ENCODE results near the gene UBE2H. TPM values are rescaled to one million over a fixed set of nuclear protein-coding genes. Genes with fewer than 3 reads are reported as not detected.

Gene UBE2H
- total and polyA plus RNA-seq, 9 donors, result 48.9 to 96.3 (median 84.4) TPM

DNA sequence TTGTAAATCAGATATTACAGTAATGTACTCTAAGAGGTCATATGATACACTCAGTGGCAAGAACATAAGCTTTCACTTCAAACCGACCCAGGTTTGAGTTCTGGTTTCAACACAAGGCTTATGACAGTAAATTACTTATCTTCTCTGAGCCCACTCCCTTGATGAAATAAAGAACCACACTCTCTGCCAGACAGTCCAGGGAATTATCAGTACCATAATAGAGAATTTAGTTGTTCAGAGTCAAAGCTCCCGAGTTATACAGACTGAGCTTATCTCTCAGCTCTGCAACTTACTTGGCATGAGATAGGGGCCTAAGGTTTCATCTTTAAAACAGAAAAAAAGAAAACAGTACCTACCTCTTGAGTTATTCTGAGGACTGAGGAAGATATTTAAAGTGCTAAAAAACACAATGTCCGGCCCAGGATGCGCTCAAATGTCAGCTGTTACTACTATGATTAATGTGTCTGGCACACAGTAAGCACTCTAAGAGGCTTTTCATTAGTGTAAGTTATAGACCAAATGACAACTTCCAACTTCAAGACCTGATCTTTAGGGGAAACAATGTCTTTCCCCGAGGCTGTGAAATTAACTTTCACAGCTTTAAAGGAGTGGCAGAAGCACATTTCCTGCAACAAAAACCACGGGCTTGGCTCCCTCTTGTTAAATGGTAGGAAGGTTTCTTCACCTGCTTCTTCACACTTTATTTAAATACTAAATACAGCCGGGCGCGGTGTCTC lies 38.1 kb downstream of the UBE2H start:
- Histone ChIP-seq H3K4me3 (ENCODE audit: low read length) (no peak overlapping the region), H3K4me1 (ENCODE audit: control insufficient read depth, insufficient read depth, low read length) (peaks cover 2% of the 10 kb centered on the region), H3K27me3 (ENCODE audit: control insufficient read depth, insufficient read depth, low read length) (no peaks in the 10 kb centered on the region), H3K9me3 (replicated peaks; ENCODE audit: control insufficient read depth, low read depth, low read length) (no peaks in the 10 kb centered on the region), H3K27ac (ENCODE audit: low read length) (no peak overlapping the region), H3K36me3 (ENCODE audit: control insufficient read depth, insufficient read depth, low read length) (peaks cover 17% of the 10 kb centered on the region)
- DNase-seq, result no peak
- no CpG with 5 or more reads among the region's 9 CpGs for WGBS (ENCODE audit: insufficient coverage)

DNA sequence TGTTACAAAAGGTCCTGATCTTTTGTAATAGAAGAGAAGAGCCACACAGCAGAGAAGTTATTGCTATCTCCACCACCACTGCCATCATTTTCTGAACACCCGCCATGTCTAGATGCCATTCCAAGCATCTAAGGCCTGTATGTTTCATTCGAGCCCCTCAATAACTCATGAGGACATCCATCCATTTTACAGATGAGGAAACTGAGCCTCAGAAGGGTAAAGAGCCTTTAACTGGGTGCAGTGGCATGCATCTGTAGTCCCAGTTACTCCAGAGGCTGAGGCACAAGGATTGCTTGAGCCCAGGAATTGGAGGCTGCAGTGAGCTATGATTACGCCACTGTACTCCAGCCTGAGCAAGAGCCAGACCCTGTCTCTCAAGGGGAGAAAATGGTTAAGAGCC lies 39.3 kb downstream of the UBE2H start:
- WGBS (ENCODE audit: insufficient coverage), result 100% methylated on average over 1 of the region's 3 CpGs
- H3K36me3 ChIP-seq (ENCODE audit: control insufficient read depth, insufficient read depth, low read length), result peaks cover 12% of the 10 kb centered on the region
- no peaks in the 10 kb centered on the region for H3K9me3 ChIP-seq (replicated peaks; ENCODE audit: control insufficient read depth, low read depth, low read length)
- no peak overlapping the region for H3K4me3 ChIP-seq (ENCODE audit: low read length)
- H3K27ac ChIP-seq (ENCODE audit: low read length), result no peak overlapping the region
- H3K27me3 ChIP-seq (ENCODE audit: control insufficient read depth, insufficient read depth, low read length), result no peaks in the 10 kb centered on the region
- H3K4me1 ChIP-seq (ENCODE audit: control insufficient read depth, insufficient read depth, low read length), result peaks cover 2% of the 10 kb centered on the region
- DNase-seq, result no peak

DNA sequence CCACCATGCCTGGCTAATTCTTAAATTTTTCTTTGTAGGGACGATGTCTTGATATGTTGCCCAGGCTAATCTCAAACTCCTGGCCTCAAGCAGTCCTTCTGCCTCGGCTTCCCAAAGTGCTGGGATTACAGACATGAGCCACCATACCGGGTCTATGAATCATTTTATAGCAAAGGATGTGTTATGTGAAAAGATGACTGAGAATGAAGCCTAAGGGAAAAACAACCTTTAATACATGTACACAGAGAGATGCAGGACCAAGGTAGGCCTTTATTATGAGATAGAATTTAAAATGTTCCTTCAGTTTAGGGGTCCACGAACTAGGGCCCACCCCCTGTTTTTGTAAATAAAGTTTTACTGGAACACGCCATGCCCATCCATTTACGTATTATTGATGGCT lies 41.0 kb downstream of the UBE2H start:
- H3K27ac ChIP-seq (ENCODE audit: low read length), result no peak overlapping the region
- H3K36me3 ChIP-seq (ENCODE audit: control insufficient read depth, insufficient read depth, low read length), result peaks cover 12% of the 10 kb centered on the region
- H3K4me3 ChIP-seq (ENCODE audit: low read length), result no peak overlapping the region
- no peak for DNase-seq
- no peaks in the 10 kb centered on the region for H3K27me3 ChIP-seq (ENCODE audit: control insufficient read depth, insufficient read depth, low read length)
- H3K9me3 ChIP-seq (replicated peaks; ENCODE audit: control insufficient read depth, low read depth, low read length), result no peaks in the 10 kb centered on the region
- WGBS (ENCODE audit: insufficient coverage), result 100% methylated on average over 1 of the region's 6 CpGs
- H3K4me1 ChIP-seq (ENCODE audit: control insufficient read depth, insufficient read depth, low read length), result peaks cover 4% of the 10 kb centered on the region

GRCh38 chr7:129909669-129910068 lies 43.1 kb downstream of the UBE2H start:
- Histone ChIP-seq H3K36me3 (ENCODE audit: control insufficient read depth, insufficient read depth, low read length) (peaks cover 17% of the 10 kb centered on the region), H3K4me3 (ENCODE audit: low read length) (no peak overlapping the region), H3K9me3 (replicated peaks; ENCODE audit: control insufficient read depth, low read depth, low read length) (no peaks in the 10 kb centered on the region), H3K27ac (ENCODE audit: low read length) (no peak overlapping the region), H3K27me3 (ENCODE audit: control insufficient read depth, insufficient read depth, low read length) (no peaks in the 10 kb centered on the region), H3K4me1 (ENCODE audit: control insufficient read depth, insufficient read depth, low read length) (peaks cover 4% of the 10 kb centered on the region)
- 89% methylated on average over 2 of the region's 4 CpGs for WGBS (ENCODE audit: insufficient coverage)
- no peak for DNase-seq

DNA sequence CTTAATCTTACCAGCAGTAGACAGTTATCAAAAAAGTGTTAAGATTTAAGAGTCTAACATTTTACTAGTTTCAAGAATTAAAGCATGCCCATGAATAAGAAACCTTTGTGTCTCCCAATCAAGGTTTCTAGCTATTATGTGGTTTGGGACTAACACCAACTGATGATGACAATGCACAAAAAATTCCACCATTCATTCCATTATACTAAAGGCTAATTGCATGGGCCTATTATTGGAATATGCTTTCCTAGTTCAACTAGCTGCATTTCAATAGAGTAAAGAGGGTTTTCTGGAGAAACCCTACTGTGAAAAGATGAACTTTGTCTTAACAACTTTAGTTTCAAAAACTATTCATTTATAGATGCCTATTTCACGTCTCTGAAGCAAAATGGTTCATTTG lies 44.6 kb downstream of the UBE2H start:
- H3K4me3 ChIP-seq (ENCODE audit: low read length), result no peak overlapping the region
- no CpG with 5 or more reads among the region's 1 CpG for WGBS (ENCODE audit: insufficient coverage)
- no peaks in the 10 kb centered on the region for H3K27me3 ChIP-seq (ENCODE audit: control insufficient read depth, insufficient read depth, low read length)
- peaks cover 4% of the 10 kb centered on the region for H3K4me1 ChIP-seq (ENCODE audit: control insufficient read depth, insufficient read depth, low read length)
- peaks cover 23% of the 10 kb centered on the region for H3K36me3 ChIP-seq (ENCODE audit: control insufficient read depth, insufficient read depth, low read length)
- H3K9me3 ChIP-seq (replicated peaks; ENCODE audit: control insufficient read depth, low read depth, low read length), result no peaks in the 10 kb centered on the region
- no peak for DNase-seq
- H3K27ac ChIP-seq (ENCODE audit: low read length), result no peak overlapping the region

DNA sequence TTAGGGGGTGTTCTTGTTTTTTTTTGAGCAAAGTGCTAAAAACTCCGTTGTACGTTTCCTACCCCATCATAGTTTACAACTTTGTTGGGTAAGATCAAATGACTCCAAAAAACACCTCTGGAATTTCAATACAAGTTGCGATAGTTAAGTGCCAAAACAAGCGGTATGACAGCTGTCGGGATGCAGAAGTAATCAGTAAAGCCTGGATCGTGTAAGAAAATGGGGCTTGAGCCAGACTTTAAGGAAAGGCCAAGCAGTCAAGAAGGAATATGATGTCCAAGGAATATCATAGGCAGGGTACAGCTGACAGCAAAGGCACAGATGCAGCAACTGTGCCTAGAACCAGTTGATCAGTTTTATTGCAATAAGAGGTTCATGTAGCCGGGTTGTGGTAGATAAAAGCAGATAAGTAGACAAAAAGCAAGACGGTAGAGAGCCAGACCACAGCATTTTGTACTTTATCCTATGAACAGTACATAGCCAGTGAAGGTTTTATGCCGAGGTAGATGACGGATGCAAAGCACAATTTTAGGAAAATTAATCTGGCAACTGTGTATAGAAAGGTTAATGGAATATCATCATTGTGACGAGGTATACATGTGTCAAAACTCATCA lies 45.5 kb downstream of the UBE2H start:
- no peaks in the 10 kb centered on the region for H3K9me3 ChIP-seq (replicated peaks; ENCODE audit: control insufficient read depth, low read depth, low read length)
- H3K4me3 ChIP-seq (ENCODE audit: low read length), result no peak overlapping the region
- H3K36me3 ChIP-seq (ENCODE audit: control insufficient read depth, insufficient read depth, low read length), result peaks cover 31% of the 10 kb centered on the region
- no peak overlapping the region for H3K27ac ChIP-seq (ENCODE audit: low read length)
- no peaks in the 10 kb centered on the region for H3K27me3 ChIP-seq (ENCODE audit: control insufficient read depth, insufficient read depth, low read length)
- peak; percentile 37 for DNase-seq
- WGBS (ENCODE audit: insufficient coverage), result 46% methylated on average over 4 of the region's 11 CpGs
- H3K4me1 ChIP-seq (ENCODE audit: control insufficient read depth, insufficient read depth, low read length), result peaks cover 4% of the 10 kb centered on the region

DNA sequence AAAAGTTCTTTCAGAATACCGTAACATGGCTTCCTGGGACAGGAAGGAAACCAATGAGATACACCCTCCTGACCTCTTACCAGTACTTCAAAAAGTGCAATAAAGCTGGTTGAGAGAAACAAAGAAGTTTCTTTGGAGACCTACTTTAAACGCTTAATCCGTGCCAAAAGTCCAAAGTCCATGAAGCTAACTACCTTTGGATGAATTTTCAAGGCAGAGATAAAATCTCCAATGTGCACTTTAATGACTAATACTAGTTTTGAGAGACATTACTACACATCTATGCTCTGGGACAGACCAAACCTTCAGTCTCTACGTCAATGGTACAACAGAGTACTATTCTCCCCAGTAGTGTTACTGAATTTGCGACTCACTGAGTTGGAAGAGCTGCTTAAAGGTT lies 46.1 kb downstream of the UBE2H start:
- Histone ChIP-seq H3K27ac (ENCODE audit: low read length) (no peak overlapping the region), H3K27me3 (ENCODE audit: control insufficient read depth, insufficient read depth, low read length) (no peaks in the 10 kb centered on the region), H3K9me3 (replicated peaks; ENCODE audit: control insufficient read depth, low read depth, low read length) (no peaks in the 10 kb centered on the region), H3K36me3 (ENCODE audit: control insufficient read depth, insufficient read depth, low read length) (peaks cover 28% of the 10 kb centered on the region), H3K4me1 (ENCODE audit: control insufficient read depth, insufficient read depth, low read length) (peaks cover 4% of the 10 kb centered on the region), H3K4me3 (ENCODE audit: low read length) (no peak overlapping the region)
- WGBS (ENCODE audit: insufficient coverage), result no CpG with 5 or more reads among the region's 5 CpGs
- peak; percentile 32 for DNase-seq

DNA sequence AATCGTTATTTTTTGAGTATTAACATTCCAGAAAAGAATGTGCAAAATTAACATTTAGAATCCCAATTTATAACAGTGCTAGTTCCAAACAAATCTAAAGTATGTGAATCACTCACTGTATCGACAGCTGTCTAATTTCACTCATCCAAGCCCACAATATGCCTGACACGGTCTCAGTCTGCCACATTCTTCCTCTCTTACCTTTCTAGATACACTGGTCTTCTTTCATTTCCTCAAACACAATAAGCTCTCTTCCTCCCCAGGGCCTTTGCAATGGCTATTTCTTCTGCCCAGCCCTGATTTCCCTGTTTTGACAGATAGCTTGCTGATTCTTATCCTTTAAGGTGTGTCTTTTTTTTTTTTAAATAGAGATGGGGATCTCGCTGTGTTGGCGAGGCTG lies 48.8 kb downstream of the UBE2H start:
- DNase-seq, result no peak
- Histone ChIP-seq H3K9me3 (replicated peaks; ENCODE audit: control insufficient read depth, low read depth, low read length) (no peaks in the 10 kb centered on the region), H3K27ac (ENCODE audit: low read length) (no peak overlapping the region), H3K36me3 (ENCODE audit: control insufficient read depth, insufficient read depth, low read length) (peaks cover 33% of the 10 kb centered on the region), H3K4me3 (ENCODE audit: low read length) (no peak overlapping the region), H3K4me1 (ENCODE audit: control insufficient read depth, insufficient read depth, low read length) (peaks cover 4% of the 10 kb centered on the region), H3K27me3 (ENCODE audit: control insufficient read depth, insufficient read depth, low read length) (no peaks in the 10 kb centered on the region)
- 79% methylated on average over 4 of the region's 5 CpGs for WGBS (ENCODE audit: insufficient coverage)

DNA sequence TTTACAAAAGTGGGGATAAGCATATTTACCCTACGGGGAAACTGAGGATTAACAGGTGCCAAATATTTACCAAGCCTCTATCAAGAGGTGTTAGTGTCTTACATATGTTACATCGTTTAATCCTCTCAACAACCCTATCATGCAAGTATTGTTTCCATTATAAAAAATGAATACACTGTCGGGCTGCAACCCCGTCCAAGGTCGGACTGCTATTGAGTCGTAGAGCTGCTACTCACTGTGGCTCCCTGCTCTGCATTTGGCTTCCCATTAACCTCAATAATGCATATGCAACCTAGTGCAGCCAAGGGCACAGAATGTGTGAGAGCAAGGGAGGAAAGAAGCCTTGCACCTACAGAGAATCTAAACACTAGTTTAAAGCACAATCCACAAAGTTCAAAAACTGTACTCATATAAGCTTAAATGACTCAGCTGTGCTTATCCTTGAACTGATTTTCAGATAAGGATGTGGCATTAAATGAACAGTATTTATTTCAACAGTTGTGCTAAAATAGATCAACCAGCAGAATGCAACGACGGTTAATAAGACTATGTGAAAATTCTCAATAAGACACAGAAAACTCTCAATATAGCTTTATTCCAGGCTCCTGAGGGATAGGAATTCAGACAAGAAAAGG lies 49.9 kb downstream of the UBE2H start:
- no peak overlapping the region for H3K4me3 ChIP-seq (ENCODE audit: low read length)
- peaks cover 4% of the 10 kb centered on the region for H3K4me1 ChIP-seq (ENCODE audit: control insufficient read depth, insufficient read depth, low read length)
- no peak for DNase-seq
- peaks cover 33% of the 10 kb centered on the region for H3K36me3 ChIP-seq (ENCODE audit: control insufficient read depth, insufficient read depth, low read length)
- 70% methylated on average over 2 of the region's 8 CpGs for WGBS (ENCODE audit: insufficient coverage)
- no peaks in the 10 kb centered on the region for H3K9me3 ChIP-seq (replicated peaks; ENCODE audit: control insufficient read depth, low read depth, low read length)
- no peaks in the 10 kb centered on the region for H3K27me3 ChIP-seq (ENCODE audit: control insufficient read depth, insufficient read depth, low read length)
- no peak overlapping the region for H3K27ac ChIP-seq (ENCODE audit: low read length)

- Histone ChIP-seq H3K27ac (ENCODE audit: low read length) (peak overlapping the region; percentile 20), H3K9me3 (replicated peaks; ENCODE audit: control insufficient read depth, low read depth, low read length) (no peaks in the 10 kb centered on the region), H3K36me3 (ENCODE audit: control insufficient read depth, insufficient read depth, low read length) (peaks cover 23% of the 10 kb centered on the region), H3K4me1 (ENCODE audit: control insufficient read depth, insufficient read depth, low read length) (no peaks in the 10 kb centered on the region), H3K4me3 (ENCODE audit: low read length) (no peak overlapping the region), H3K27me3 (ENCODE audit: control insufficient read depth, insufficient read depth, low read length) (no peaks in the 10 kb centered on the region)
- no CpG with 5 or more reads among the region's 5 CpGs for WGBS (ENCODE audit: insufficient coverage)
- no peak for DNase-seq
Measured at GRCh38 chr7:129898502-129899160, 54.1 kb downstream of the UBE2H start.

Measured in muscle of leg (tissue), 11 donors.